Activated CD4-positive, CD25-positive, alpha-beta regulatory T cell (primary cell): ENCODE data around the gene IRF3.

Source experiments
- DNase-seq, 4 experiments: peaks; one replicate each; lab custom pipeline; 2025; lab: John Stamatoyannopoulos, UW

Gene IRF3

GRCh38 chr19:49616945-49617344 is 48.7 kb downstream of the IRF3 start:
- DNase-seq, result no peak

GRCh38 chr19:49616532-49616931 is 49.1 kb downstream of the IRF3 start:
- no peak for DNase-seq

GRCh38 chr19:49615861-49616260 is 49.8 kb downstream of the IRF3 start:
- no peak for DNase-seq

- no peak for DNase-seq
These were observed 51.4 kb downstream of the IRF3 start for GRCh38 chr19:49614096-49614833.

GRCh38 chr19:49613374-49613773 is 52.3 kb downstream of the IRF3 start:
- no peak for DNase-seq
